Upper lobe of left lung (tissue), 6 donors: ENCODE data around the gene SLC22A1. TPM values are rescaled to one million over a fixed set of nuclear protein-coding genes. Genes with fewer than 3 reads are reported as not detected.

Experiments
- ATAC-seq, 2 donors: fragments of 200-7000 bp; cut with Tn5 transposase; one replicate each; pipeline ENCODE4 v1.9.1; 2022; ENCODE audit warnings: mild to moderate bottlenecking in 2 of 2, moderate library complexity in 2 of 2; ENCODE audit not compliant: low FRiP score in 2 of 2
- DNase-seq, 2 donors: peaks; one replicate each; pipeline ENCODE4 v3.0.0-alpha.2; 2019 to 2020
- H3K27ac ChIP-seq, 4 donors: fragments of 200-600 bp; sonication (generic); one replicate each; pipeline ENCODE4 v1.5.1; 2016 to 2019
- H3K27me3 ChIP-seq, 4 donors: fragments of 200-600 bp; sonication (generic); one replicate each; pipeline ENCODE4 v1.5.1; 2017 to 2019
- H3K36me3 ChIP-seq, 4 donors: fragments of 200-600 bp; sonication (generic); one replicate each; pipeline ENCODE4 v1.5.1; 2016 to 2019
- H3K4me1 ChIP-seq, 4 donors: fragments of 200-600 bp; sonication (generic); one replicate each; pipeline ENCODE4 v1.5.1; 2018 to 2019
- H3K4me3 ChIP-seq, 4 donors: fragments of 200-600 bp; sonication (generic); one replicate each; pipeline ENCODE4 v1.5.1; 2017 to 2019; ENCODE audit warnings: mild to moderate bottlenecking in 2 of 4, moderate library complexity in 1 of 4
- H3K9me3 ChIP-seq, 4 donors: fragments of 200-600 bp; sonication (generic); one replicate each; pipeline ENCODE4 v1.5.1; 2018 to 2019
- CTCF ChIP-seq, 6 experiments: fragments of 450-650 bp in 4 of 6; fragments of 200-600 bp in 2 of 6; sonication (generic) in 2 of 6; IDR thresholded peaks; one replicate each; pipeline ENCODE4 v1.5.1; 2016 to 2019; ENCODE audit warnings: antibody characterized with exemption in 6 of 6
- EP300 ChIP-seq, 4 donors: sonication (generic); formaldehyde crosslinking; IDR thresholded peaks; one replicate each; pipeline ENCODE4 v1.5.1; 2017; ENCODE audit warnings: antibody characterized with exemption in 4 of 4, control low read depth in 2 of 4
- POLR2A ChIP-seq, 4 donors: fragments of 450-650 bp; IDR thresholded peaks; one replicate each; pipeline ENCODE4 v1.5.1; 2016 to 2017; ENCODE audit warnings: antibody characterized with exemption in 4 of 4, mild to moderate bottlenecking in 2 of 4
- POLR2AphosphoS5 ChIP-seq, 2 donors: sonication (generic); formaldehyde crosslinking; IDR thresholded peaks; one replicate each; pipeline ENCODE4 v1.5.1; 2017; ENCODE audit warnings: antibody characterized with exemption in 2 of 2
- WGBS, 2 donors: methylation state at CpG; one replicate each; pipeline ENCODE4 v1.1.5; 2017 to 2018; 5-methylcytosine and 5-hydroxymethylcytosine counted together
- total RNA-seq, 6 donors: library from RNA; depleted of rRNA in 4 of 6; stranded (reverse); fragments of >200 nt in 4 of 6; gene quantifications; one replicate each; pipeline versions ENCODE4 v1.1.0 to v1.2.1, GENCODE V29; 2016 to 2021
- donor health status: DM: no; HTN: no; CAD: no; lungs with moderate emphysema.
- donor health status: DM: no; HTN: yes; CAD: no; lungs with severe emphysema.

The SLC22A1 gene
- total RNA-seq, 6 donors from 2014 or later, result 0.67 to 4.2 (median 2.0) TPM

GRCh38 chr6:160177220-160177619 is 55.6 kb downstream of the SLC22A1 start:
- DNase-seq, result no peak
- Histone ChIP-seq H3K27ac (no peak overlapping the region), H3K4me1 (no peaks in the 10 kb centered on the region), H3K27me3 (no peaks in the 10 kb centered on the region), H3K9me3 (no peaks in the 10 kb centered on the region), H3K4me3 (no peak overlapping the region), H3K36me3 (no peaks in the 10 kb centered on the region)
- 42 to 55% methylated on average over 2 of the region's 2 CpGs for WGBS, 2 donors
- ATAC-seq, result no peak
- TF ChIP-seq EP300 (IDR thresholded peaks at IDR 0.05), result no peak
- no peak for TF ChIP-seq CTCF (IDR thresholded peaks at IDR 0.05)
- no peak for TF ChIP-seq POLR2AphosphoS5 (IDR thresholded peaks at IDR 0.05)
- TF ChIP-seq POLR2A (IDR thresholded peaks at IDR 0.05), result no peak

GRCh38 chr6:160178271-160178670 is 56.7 kb downstream of the SLC22A1 start:
- ATAC-seq (no peak), DNase-seq (no peak)
- Histone ChIP-seq H3K36me3 (no peaks in the 10 kb centered on the region), H3K27me3 (no peaks in the 10 kb centered on the region), H3K9me3 (no peaks in the 10 kb centered on the region), H3K27ac (no peak overlapping the region), H3K4me3 (no peak overlapping the region), H3K4me1 (no peaks in the 10 kb centered on the region)
- WGBS, 2 donors, result 65 to 71% methylated on average over 5 of the region's 5 CpGs
- TF ChIP-seq POLR2A (IDR thresholded peaks at IDR 0.05) (no peak), EP300 (IDR thresholded peaks at IDR 0.05) (no peak), POLR2AphosphoS5 (IDR thresholded peaks at IDR 0.05) (no peak), CTCF (IDR thresholded peaks at IDR 0.05) (no peak)

GRCh38 chr6:160180706-160181105 is 59.1 kb downstream of the SLC22A1 start:
- no peak overlapping the region for H3K27ac ChIP-seq
- no peaks in the 10 kb centered on the region for H3K4me1 ChIP-seq
- H3K4me3 ChIP-seq, result no peak overlapping the region
- WGBS, 2 donors, result 44 to 50% methylated on average over 1 of the region's 1 CpG
- no peak for DNase-seq
- H3K36me3 ChIP-seq, result no peaks in the 10 kb centered on the region
- no peak for ATAC-seq
- TF ChIP-seq POLR2AphosphoS5 (IDR thresholded peaks at IDR 0.05), result no peak
- H3K9me3 ChIP-seq, result no peaks in the 10 kb centered on the region
- no peaks in the 10 kb centered on the region for H3K27me3 ChIP-seq

GRCh38 chr6:160188773-160189172 is 67.2 kb downstream of the SLC22A1 start:
- no peak overlapping the region for H3K27ac ChIP-seq
- 89 to 93% methylated on average over 1 of the region's 1 CpG for WGBS, 2 donors
- no peak for ATAC-seq
- no peak for TF ChIP-seq EP300 (IDR thresholded peaks at IDR 0.05)
- TF ChIP-seq CTCF (IDR thresholded peaks at IDR 0.05), result no peak
- TF ChIP-seq POLR2A (IDR thresholded peaks at IDR 0.05), result no peak
- TF ChIP-seq POLR2AphosphoS5 (IDR thresholded peaks at IDR 0.05), result no peak
- H3K4me3 ChIP-seq, result no peak overlapping the region
- H3K36me3 ChIP-seq, result no peaks in the 10 kb centered on the region
- no peaks in the 10 kb centered on the region for H3K27me3 ChIP-seq
- no peak for DNase-seq
- no peaks in the 10 kb centered on the region for H3K4me1 ChIP-seq
- H3K9me3 ChIP-seq, result peaks cover 7 to 11% (median 10%) of the 10 kb centered on the region in 4 donors

- ATAC-seq (no peak), DNase-seq (no peak)
- no peak overlapping the region for H3K4me3 ChIP-seq
- H3K27ac ChIP-seq, result no peak overlapping the region
- TF ChIP-seq CTCF (IDR thresholded peaks at IDR 0.05) (no peak), EP300 (IDR thresholded peaks at IDR 0.05) (no peak), POLR2A (IDR thresholded peaks at IDR 0.05) (no peak), POLR2AphosphoS5 (IDR thresholded peaks at IDR 0.05) (no peak)
- peaks cover 12 to 20% (median 18%) of the 10 kb centered on the region in 4 donors for H3K9me3 ChIP-seq
- H3K4me1 ChIP-seq, result no peaks in the 10 kb centered on the region
- no peaks in the 10 kb centered on the region for H3K27me3 ChIP-seq
- 79 to 82% methylated on average over 1 of the region's 1 CpG for whole genome bisulfite sequencing, 2 donors
- H3K36me3 ChIP-seq, result no peaks in the 10 kb centered on the region
These were observed 68.5 kb downstream of the SLC22A1 start for GRCh38 chr6:160190081-160190480.
